Upper lobe of left lung (tissue), 4 donors: ENCODE results near the gene FYN.

Experiments
- POLR2A ChIP-seq, 4 donors: fragments of 450-650 bp; IDR thresholded peaks; one replicate each; pipeline ENCODE4 v1.5.1; 2016 to 2017; ENCODE audit warnings: antibody characterized with exemption in 4 of 4, mild to moderate bottlenecking in 2 of 4
- POLR2AphosphoS5 ChIP-seq, 2 donors: sonication (generic); formaldehyde crosslinking; IDR thresholded peaks; one replicate each; pipeline ENCODE4 v1.5.1; 2017; ENCODE audit warnings: antibody characterized with exemption in 2 of 2
- TF ChIP-seq, protein P1 (sequence below), 6 experiments: fragments of 450-650 bp in 4 of 6; fragments of 200-600 bp in 2 of 6; sonication (generic) in 2 of 6; IDR thresholded peaks; one replicate each; pipeline ENCODE4 v1.5.1; 2016 to 2019; ENCODE audit warnings: antibody characterized with exemption in 6 of 6

DNA sequence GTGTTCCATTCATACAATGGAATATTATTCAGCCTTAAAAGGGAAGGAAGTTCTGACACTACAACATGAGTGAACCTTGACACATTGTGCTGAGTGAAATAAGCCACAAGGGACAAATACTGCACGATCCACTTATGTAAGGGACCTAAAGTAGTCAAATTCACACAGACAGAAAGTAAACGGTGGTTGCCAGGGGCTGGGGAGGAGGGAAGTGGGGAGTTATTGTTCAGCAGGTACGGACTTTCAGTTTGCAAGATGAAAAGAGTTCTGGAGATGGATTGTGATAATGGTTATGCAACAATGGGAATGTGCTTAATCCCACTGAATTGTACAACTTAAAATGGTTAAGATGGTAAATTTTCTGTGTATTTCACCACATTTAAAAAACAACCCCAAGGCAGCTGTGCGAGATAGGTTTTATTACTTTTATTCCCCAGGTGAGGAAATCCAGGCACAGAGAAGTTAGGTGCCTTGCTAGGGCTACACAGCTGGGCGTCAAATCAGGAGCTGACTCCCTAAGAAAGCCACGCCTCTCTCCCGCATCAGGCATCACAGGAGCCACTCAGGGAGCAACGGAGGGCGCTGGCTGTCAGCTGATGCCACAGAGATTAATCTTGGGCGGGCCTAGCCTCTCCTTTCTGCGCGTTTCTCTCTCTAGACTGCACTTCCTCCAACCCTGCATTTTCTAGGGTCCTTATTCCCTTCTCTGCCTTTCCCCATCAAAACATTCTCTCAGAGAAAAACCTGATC, 258.2 kb downstream of the FYN start:
- TF ChIP-seq, protein P1, sequence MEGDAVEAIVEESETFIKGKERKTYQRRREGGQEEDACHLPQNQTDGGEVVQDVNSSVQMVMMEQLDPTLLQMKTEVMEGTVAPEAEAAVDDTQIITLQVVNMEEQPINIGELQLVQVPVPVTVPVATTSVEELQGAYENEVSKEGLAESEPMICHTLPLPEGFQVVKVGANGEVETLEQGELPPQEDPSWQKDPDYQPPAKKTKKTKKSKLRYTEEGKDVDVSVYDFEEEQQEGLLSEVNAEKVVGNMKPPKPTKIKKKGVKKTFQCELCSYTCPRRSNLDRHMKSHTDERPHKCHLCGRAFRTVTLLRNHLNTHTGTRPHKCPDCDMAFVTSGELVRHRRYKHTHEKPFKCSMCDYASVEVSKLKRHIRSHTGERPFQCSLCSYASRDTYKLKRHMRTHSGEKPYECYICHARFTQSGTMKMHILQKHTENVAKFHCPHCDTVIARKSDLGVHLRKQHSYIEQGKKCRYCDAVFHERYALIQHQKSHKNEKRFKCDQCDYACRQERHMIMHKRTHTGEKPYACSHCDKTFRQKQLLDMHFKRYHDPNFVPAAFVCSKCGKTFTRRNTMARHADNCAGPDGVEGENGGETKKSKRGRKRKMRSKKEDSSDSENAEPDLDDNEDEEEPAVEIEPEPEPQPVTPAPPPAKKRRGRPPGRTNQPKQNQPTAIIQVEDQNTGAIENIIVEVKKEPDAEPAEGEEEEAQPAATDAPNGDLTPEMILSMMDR (IDR thresholded peaks at IDR 0.05) = no peak
- TF ChIP-seq POLR2A (IDR thresholded peaks at IDR 0.05) (no peak), POLR2AphosphoS5 (IDR thresholded peaks at IDR 0.05) (no peak)
